Stimulated activated CD4-positive, alpha-beta T cell treated with anti-CD3 and anti-CD28 coated beads, TNF-alpha, amount 100 ng/mL, for 1 hour (primary cell): ENCODE data around the gene GATA2.
A peak's percentile ranks its signal among the peaks of the same experiment; 100 is the strongest.

ENCODE experiments used
- DNase-seq, 3 donors: peaks; one replicate each; pipeline ENCODE4 v3.0.0-alpha.2; 2020; ENCODE audit warnings: low read depth in 3 of 3, low spot score in 1 of 3

The GATA2 gene

DNA sequence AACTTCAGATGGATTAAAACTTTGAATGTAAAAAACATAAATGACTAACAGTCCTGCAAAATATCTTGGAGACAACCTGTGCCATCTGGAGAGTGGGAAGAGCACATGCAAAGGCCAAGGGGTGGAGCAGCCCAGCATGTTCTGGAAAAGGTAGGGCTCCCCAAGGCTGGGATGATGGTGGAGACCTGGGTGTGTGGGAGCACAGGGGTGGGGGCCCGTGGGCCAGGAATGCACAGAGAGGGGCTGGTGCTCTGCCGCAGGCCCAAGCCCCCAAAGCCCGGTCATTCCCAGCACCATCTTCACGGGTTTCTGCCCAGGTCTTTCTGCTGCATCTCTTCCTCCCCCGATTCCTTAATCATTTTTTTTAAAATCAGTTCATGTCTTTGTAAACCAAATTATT, 9.7 kb upstream of the GATA2 start:
- DNase-seq = no peak

DNA sequence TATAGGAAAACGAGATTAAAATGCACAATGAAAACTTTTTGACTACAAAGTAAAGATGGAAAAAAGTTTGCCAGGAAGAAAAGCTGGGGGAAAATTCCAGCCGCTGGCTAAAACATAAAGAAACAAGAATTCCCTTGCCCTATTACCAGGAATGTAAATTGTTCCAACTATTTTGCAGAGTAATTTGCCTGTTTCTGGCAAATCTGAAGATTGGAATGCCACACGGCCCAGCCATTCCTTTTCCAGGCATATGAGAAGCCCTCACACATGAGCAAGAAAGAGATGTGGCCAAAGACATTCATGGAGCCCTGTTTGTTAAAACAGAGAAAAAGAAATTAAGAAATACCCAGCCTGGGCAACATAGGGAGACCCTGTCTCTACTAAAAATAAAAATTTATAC, 8.4 kb upstream of the GATA2 start:
- DNase-seq = no peak

DNA sequence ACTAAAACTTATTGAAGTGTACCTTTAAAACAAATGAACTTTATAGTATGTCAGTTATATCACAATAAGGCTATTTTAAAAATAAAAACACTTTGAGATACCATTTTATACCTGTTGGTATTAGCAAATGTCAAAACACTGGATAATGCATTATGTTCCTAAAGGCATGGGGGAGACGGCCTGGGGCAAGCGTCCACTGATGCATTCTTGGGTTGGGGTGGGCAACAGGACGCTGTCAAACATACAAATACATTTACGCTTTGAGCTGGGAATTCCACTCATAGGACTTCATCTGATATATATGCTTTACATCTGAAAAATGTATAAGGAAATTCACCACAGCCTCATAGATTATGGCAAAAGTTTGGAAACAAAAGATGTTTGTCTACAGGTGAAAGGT, 7.6 kb upstream of the GATA2 start:
- no peak for DNase-seq

DNA sequence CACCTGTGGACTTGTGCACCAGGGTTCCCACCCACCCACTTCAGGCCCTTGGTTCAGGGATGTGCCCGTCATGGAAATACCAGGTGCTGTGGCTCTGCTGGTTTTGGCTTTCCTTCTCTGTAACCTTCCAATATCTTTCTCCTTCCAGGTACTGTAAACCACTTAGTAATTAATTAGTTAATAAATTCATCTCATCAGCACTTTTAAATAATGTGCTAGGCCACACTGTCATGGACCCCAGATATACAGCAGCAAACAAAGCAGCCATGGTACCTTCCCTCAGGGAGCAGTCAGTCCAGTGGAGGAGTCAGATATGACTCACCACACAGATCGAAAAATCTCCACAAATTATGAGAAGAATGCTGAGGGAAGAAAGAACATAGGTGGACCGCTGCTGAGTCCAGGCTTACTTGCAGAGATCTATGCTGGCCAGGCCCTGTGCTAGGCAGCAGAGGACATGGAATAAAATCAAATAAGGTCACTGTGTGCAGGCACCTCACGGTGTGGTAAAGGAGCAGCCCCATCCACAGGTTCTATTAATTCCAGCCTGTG, 6.8 kb upstream of the GATA2 start:
- no peak for DNase-seq

DNA sequence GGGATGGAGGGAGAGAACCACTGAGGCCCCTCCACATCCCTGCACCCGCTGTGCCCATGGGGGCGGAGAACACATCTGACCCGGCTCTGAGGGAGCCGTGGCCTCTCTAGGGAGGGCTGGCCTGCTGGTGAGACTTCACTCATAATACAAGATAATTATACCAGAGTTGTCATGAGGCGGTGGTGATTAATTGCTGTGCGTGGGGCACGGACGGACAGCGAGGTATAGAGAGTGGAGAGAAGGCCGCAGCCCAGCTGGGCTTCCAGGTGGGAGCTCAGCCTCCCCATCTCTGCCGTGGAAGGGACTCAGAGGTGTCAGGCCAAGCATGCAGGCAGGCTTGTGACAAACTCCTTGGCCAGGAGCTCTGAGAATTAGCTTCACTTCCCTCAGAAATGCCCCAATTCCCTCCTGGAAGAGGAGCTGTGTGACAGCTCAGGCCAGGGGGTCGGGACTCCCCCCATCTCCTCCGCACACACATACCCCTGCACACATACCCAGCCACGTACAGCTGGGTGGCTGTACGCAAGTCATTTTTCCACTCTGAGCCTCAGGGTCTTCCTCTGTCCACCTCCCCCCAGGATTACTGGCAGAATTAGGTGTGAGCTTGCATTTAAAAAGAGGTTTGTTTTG, 6.0 kb upstream of the GATA2 start:
- no peak for DNase-seq

DNA sequence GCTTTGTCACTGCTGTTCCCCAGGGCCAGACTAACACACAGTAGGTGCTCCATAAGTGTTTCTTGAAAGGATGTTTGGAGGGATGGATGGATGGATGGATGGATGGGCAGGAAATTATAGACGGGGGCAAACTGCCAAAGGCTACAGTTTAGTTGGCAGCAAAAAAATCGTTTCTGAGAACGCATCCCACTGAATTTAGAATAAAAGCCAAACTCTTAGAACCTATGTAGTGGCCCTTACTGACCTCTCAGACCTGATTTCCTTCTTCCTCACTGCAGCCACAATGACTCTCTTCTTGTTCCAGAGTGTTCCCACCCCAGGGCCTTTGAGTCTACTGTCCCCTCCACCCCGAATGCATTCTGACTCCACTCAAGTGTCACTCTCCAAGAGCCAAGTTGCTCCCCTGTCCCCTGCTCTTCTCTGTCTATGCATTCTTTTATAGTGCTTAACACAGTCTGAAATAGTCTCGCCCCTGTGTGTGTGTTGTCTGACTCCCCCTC, 5.2 kb upstream of the GATA2 start:
- no peak for DNase-seq

DNA sequence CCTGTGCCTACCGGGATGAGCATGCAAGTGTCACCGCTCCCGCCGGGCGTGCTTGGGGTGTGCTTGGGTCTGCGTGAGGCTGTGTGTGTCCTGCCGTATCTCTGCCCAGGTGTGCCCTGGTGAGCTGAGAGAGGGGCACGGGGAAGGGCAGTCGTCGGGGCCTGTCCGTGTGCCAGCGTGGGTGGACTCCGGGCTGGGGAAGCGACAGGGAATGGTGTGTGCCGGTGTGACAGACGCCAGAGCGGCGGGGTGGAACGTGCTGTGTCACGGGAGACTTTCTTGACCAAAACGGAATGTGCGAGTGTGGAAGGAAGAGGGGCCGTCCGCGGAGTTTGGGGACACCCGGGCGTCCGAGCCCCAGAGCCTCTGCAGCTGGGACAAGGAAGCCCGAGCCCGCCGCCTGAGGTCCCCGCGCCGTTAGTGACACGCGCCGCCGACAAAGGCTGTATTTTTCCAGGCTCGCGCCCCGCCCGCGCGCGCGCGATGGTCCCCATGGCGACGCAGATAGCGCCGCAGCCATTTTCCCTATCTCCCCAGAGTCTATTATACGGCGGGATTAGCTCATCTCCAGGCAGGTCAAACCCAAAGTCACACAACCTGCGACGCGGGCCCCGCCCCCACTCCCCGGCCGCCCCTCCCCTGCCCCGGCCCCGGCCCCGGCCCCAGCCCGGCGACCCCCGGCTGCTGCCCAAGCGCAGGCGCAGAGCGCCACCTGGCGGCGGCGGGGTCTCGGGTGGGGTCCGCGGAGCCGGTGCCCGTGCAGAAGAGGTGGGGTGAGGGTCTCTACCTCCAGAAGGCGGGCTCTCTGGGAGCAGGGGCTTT, 4.5 kb upstream of the GATA2 start:
- DNase-seq = peak; percentile 8 to 63 (median 37)

DNA sequence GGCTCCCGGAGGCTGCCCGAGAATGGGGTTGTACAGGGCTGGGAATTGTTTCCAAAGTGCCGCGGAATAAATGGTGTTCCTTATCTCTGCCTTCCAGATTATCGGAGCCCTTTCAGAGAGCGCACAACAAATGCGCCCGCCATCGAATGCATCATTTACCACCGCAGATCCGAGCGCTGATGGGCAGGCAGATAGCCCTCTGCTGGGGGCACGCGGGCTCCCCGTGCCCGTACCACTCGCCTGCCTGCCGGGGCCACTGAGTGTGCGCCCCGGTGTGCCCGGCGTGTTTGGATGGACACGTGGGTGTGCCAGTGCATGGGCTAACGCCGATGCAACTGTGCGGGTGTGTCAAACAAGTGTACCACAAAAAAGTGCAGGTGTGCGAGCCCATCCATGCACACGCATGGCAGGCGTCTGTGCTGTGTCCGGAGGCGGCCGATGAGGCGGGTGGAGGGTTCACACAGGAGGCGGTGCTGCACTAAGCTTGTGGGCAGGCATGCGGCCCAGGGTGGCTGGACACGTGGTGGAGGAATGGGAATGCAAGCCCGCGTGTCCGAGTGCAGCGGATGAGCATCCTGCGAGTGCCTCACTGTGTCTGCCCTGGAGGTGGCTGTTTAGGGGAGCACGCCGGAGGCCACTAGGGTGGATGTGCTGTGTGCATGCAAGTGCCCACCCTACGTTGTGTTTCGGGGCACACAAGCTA, 3.8 kb upstream of the GATA2 start:
- DNase-seq = no peak

DNA sequence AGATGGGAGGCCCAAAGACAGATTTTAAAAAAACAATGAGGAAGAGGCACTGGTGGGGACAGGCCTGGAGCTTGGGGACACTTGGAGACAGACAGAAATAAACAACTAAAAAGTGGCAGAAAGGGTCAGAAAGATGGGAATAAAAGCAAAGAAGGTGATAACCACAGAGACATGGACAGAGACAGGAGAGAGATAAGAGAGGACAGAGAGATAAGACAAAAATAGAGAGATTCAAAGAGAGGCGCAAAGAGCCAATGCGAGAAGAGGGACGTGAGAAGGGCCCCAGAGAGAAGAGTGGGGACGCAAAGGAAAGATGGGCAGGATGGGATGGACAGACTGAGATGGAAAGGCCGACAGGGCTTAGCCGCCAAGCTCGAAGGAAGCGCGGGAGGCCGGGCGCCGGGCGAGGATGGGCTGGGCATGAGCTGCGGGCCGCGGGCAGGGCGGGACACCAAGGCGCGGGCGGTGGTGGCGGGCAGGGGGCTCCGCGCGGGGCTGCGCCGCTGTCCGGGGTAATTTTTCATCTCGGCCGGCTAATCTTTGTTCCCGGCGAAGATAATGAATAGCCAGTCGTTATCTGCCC, 3.1 kb upstream of the GATA2 start:
- no peak for DNase-seq

DNA sequence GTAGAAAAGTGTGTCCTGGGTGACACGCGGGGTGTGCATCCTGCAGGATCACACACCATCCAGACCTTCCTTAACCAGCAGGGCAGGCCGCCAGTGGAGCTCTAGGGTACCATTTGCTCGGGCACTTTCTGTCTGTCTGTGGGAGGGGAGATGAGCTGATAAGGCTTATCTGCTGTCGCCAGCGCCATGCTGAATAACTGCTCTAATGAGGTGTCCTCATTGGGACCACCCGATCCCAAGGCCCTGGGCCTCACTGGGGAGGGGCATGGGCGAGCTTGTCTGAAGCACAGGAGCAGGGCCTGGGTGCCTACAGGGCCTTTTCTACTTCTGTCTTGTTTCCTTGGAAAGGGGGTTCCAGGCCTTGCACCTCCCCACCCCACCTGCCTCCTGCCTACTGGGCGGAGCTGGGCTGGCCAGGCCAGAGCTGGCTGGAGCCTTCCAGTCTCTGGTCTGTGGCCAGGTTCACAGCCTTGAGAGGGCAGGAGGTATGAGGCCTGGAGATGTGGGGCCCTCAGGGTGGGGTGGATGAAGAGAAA, 2.5 kb upstream of the GATA2 start:
- no peak for DNase-seq

DNA sequence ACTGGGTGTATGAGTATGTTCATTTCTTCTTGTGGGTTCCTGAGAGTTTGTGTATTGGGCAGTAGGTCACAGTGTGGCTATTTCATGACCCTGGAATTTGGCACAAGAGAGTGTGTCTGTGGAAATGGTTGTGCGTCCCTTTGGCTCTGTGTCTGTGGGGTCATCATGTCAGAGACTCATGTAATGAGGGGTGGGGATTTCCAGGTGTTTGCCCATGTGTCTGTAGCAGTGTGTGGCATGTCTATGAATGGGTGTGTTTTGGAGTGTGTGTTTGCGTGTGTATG, 1.3 kb upstream of the GATA2 start:
- DNase-seq = no peak

DNA sequence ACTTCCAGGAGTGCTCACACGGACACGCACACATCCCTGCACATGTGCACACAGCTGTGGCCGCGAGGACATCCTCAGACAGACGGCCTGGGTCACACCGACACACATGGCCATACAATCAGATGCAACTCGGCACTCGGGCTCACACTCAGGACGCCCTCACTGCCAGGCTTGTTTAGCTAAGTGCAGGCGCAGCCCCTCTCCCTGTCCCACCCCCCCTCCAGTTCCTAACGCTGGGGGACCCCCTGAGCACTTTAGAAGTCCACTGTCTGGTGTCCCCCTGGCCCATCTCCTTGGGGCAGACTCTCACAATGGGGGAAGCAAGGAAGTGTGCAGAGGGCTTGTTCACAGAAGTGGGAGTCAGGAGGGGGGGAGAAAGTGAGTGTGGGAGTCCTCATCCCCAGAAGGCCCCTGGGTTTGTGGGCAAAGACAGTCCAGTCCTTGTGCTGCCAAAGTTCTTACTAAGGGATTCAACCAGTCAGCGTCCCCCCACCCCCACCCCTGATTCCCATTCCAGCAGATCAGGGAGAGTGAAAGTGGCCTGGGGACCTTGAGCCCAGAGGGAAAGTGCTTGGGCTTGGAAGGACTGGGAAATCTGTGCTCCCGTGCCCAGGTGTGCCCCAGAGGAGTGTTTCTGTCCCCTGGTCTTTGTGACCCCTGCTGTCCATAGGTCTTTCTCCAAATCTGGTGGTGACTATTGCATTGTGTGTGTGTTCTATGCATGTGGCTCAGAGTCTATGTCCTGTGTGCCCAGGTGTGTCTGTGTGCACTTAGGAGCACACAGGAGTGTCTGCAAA, 767 bp upstream of the GATA2 start:
- no peak for DNase-seq

DNA sequence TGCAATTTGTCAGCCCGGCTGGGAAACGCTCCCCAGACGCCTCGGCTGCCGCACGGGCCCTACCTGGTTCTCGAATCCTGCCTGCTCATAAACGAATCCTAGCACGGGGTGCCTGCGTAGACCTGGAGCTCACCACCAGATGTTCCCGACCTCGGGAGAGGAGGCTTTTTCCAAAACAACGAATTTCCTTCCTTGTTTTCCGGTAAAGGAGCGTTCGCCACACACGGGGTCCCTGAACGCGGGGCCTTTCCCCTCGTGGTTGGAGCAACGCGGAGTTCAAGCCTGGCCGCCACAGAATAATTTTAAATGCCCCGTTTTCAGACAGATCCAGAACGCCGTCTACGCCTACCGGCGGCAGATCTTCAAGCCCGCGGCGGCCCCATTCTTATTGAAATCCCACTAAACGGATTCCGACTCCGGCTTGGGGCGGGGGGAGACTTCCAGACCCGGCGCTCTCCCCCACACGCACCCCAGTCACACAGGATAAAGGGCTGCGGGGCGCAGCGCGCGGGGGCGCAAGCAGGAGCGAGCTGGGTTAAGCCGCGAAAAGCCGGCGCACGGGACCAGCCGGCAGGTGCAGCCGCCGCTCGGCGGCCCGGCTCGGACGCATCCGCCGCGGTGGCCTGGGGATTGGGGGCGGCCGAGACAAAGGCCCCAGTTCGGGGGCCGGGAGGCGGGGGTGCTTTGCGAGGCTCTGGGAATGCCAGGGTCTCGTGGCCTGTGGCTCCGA, 895 bp downstream of the GATA2 start:
- no peak for DNase-seq

DNA sequence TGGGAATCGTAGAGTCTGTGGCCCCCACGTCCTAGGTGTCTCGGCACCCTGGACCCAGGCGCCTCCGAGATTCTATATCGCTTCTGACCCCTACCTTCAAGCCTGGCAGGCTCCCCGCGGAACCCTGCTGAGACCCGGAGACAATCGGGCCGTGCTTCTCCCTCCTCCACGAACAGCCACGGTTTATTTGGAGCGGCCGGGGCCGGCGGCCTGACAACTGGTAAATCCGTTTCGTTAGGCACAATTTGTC, 1.4 kb downstream of the GATA2 start:
- DNase-seq = no peak

DNA sequence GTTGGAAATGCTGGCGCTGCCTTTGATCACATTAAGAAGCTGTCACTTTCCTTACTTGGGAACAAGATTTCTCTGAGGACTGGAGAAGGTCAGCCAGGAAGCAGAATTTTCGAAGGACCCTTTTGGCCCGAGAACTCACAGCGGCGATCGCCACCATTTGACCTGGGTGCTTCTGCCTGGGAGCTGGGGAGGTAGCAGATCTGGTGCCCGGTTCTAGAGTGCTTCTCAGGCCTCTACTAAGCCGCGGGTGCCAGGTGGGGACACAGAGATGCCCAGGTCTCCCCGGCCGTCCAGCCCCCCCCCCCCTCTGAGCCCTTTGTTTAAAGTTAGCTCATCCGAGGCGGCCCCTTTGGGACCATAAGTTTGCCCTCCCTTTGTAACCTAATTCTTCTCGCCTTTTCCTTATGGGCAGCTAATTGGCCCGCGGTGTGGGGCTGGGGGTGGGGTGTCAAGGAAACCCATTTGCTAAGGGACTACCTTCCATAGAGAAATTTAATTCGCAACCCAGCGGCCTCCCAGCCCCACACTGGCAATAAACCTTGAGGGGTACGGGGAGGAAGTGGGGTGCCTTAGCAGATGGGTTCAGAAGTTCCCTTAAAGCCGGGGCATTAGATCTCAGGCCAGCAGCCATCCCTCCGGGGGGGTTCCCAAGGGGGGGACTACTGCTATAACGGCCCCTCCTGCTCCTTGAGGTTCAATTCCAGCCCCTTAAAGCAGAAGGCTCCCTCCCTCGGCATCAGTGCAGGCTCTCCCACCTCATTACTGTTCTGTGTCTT, 1.9 kb downstream of the GATA2 start:
- DNase-seq = no peak

DNA sequence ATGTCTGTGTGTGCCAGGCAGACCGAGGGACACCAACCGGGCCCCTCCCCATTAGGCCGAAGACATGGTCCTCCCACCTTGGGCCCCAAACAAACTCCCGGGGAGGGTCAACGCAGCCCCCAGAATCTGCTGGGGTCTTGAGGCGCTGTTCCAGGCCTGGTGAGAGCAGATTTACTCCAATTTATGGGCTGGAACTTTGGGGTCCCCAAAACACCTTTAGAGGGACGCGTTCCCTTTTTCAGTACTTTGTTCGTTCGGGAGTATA, 2.4 kb downstream of the GATA2 start:
- DNase-seq = no peak

DNA sequence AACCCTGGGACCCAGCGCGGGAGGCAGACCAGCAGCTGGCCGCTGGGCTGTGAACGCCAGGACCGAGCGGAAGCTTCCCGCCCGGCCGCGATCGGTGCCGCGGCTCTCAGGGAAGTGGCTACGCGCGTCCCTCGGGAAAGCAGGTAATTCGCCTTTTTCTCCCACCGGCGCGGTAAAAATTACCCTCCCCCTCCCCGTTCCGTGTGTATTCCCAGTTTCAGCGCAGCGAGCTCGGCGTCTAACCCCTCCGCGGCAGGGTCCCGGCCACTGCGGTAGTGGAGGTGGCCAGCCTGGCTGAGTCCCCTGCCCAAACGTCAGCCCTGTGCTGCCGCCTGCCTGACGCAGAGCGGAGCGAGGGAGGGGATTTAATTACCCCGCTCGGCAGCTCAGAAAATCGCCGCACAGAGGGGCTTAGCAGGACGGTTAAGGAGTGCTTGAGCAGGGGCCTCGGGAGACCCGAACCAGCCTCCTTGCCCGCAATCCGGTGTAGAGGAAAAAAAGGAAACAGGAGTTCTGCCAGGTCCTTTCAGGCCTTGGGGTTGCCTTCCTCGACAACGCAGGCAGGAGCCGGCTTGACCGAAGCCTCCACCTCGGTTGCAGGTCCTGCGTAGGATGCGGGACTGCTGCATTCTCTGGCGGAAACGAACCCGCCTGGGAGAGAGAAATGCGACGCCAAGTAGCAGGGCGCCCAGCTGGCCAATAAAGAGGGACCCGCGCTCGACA, 2.9 kb downstream of the GATA2 start:
- DNase-seq = no peak

DNA sequence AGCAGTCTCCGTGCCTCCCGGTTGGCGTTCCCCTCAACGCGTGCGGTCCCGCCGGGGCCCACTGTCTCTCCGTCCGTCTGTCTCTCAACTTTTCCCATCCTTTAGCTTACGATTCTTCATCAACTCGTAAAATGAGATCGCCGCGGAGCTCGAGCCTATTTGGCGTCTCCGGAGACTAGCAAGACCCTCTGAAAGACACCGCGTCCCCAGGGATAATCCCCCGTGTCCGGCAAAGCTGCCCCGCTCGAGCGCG, 3.4 kb downstream of the GATA2 start:
- DNase-seq = no peak

DNA sequence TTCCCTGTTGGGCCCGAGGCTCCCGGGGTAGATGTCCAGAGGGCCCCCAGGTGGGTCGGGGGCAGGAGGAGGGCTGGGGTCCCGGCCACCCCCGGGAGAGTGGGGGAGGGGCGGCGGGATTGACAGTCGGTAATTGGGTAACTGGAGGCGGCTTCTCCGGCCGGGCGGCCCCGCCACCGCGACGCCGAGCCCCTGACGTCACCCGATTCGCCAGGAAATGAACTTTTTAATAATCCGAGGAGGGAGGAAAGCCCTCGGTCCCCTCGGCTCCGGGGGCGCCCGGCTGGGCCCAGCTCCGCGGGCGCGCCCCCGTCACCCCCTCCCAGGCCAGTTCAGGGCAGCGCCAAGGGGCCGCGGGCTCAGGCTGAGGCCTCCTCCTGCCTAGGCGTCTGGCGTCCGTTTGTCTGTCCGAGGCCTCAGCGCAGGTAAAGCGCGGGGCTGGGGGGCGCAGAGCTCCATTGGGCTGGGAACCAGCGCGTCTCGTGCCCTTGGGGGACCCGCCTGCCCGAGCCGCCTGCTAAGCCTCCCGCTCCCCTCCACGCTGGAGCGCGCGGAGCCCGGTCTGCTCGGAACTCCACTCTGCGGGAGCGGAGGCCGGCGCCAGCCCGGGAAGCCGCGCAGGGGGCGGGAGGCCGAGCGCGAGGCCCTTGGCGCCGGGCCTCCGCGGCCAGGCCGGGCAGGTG, 3.9 kb downstream of the GATA2 start:
- no peak for DNase-seq
